ENCODE data around the gene DAPK1.

The DAPK1 gene

DNA sequence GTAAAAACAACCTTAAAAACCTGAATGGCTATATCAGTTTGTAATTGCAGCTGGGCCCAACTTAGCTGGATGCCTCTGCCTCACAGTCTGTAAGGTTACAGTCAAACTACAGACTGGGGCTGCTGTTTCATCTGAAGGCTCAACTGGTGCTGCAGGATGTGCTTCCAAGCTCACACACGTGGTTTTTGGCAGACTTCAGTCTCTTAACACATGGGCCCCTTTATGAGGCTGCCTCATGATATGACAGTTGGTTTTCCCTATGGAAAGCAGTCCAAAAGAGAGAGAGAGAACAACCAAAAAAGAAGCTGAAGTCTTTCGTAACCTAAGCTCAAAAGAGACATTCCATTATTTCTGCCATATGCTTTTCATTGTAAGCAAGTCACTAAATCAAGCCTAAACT, 255.6 kb downstream of the DAPK1 start:
- H2AFZ ChIP-seq (ENCODE audit: low read length): no peak overlapping the region
- H3K9ac ChIP-seq (ENCODE audit: low read length): no peak overlapping the region
- no peaks in the 10 kb centered on the region for H4K20me1 ChIP-seq (ENCODE audit: insufficient read depth, low read length)
- no peaks in the 10 kb centered on the region for H3K27me3 ChIP-seq (replicated peaks; ENCODE audit: insufficient read depth, low read length)
- no peak for DNase-seq
- no peaks in the 10 kb centered on the region for H3K9me3 ChIP-seq (replicated peaks; ENCODE audit: insufficient read depth, low read length)
- no peak overlapping the region for H3K4me3 ChIP-seq (ENCODE audit: low read length)
- TF ChIP-seq, protein P1, sequence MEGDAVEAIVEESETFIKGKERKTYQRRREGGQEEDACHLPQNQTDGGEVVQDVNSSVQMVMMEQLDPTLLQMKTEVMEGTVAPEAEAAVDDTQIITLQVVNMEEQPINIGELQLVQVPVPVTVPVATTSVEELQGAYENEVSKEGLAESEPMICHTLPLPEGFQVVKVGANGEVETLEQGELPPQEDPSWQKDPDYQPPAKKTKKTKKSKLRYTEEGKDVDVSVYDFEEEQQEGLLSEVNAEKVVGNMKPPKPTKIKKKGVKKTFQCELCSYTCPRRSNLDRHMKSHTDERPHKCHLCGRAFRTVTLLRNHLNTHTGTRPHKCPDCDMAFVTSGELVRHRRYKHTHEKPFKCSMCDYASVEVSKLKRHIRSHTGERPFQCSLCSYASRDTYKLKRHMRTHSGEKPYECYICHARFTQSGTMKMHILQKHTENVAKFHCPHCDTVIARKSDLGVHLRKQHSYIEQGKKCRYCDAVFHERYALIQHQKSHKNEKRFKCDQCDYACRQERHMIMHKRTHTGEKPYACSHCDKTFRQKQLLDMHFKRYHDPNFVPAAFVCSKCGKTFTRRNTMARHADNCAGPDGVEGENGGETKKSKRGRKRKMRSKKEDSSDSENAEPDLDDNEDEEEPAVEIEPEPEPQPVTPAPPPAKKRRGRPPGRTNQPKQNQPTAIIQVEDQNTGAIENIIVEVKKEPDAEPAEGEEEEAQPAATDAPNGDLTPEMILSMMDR (IDR thresholded peaks at IDR 0.05; ENCODE audit: low read length): no peak
- no peak for TF ChIP-seq EZH2 (optimal IDR thresholded peaks at IDR 0.05; ENCODE audit: low read depth, low read length)
- no peak for TF ChIP-seq EZH2phosphoT487 (IDR thresholded peaks at IDR 0.05; ENCODE audit: low read length)
- no peak overlapping the region for H3K27ac ChIP-seq (ENCODE audit: low read length)
- no peaks in the 10 kb centered on the region for H3K9me2 ChIP-seq (replicated peaks; ENCODE audit: insufficient read depth, low read length)
- H3K4me1 ChIP-seq (ENCODE audit: low read length): no peaks in the 10 kb centered on the region
- H3K36me3 ChIP-seq (replicated peaks; ENCODE audit: insufficient read depth, low read length): no peaks in the 10 kb centered on the region
- no peaks in the 10 kb centered on the region for H3F3A ChIP-seq (ENCODE audit: insufficient read depth, low read length)
- no peak overlapping the region for H3K4me2 ChIP-seq (ENCODE audit: low read depth, low read length)
- H3K79me2 ChIP-seq (ENCODE audit: low read length): no peaks in the 10 kb centered on the region
